Chondrocyte (in vitro differentiated cells): ENCODE measurements around the gene ITPRIPL2. TPM values are rescaled to one million over a fixed set of nuclear protein-coding genes. Genes with fewer than 3 reads are reported as not detected.

ENCODE experiments used
- DNase-seq: peaks from one replicate; pipeline ENCODE4 v3.0.0; 2021; ENCODE audit warnings: mixed read lengths, low spot score
- H3K27ac Mint-ChIP-seq: one replicate; pipeline ENCODE4 v1.8.0; 2021; ENCODE audit warnings: mild to moderate bottlenecking, moderate library complexity, mixed read lengths; ENCODE audit not compliant: unreplicated experiment
- H3K27me3 Mint-ChIP-seq: 2 replicates; pipeline ENCODE4 v1.8.0; 2021; ENCODE audit warnings: low read depth, mixed read lengths
- H3K36me3 Mint-ChIP-seq: 2 replicates; pipeline ENCODE4 v1.8.0; 2021; ENCODE audit warnings: low read depth, mixed read lengths
- H3K4me1 Mint-ChIP-seq: 2 replicates; pipeline ENCODE4 v1.8.0; 2021; ENCODE audit warnings: low read depth, mild to moderate bottlenecking, mixed read lengths
- H3K4me3 Mint-ChIP-seq: one replicate; pipeline ENCODE4 v1.8.0; 2021; ENCODE audit warnings: mild to moderate bottlenecking, moderate library complexity, mixed read lengths; ENCODE audit not compliant: unreplicated experiment
- H3K9me3 Mint-ChIP-seq: 2 replicates; pipeline ENCODE4 v1.8.0; 2021; ENCODE audit warnings: low read depth, mixed read lengths
- CTCF ChIP-seq: fragments of 200-600 bp; sonication (generic); IDR thresholded peaks from 2 replicates; pipeline ENCODE4 v1.5.0; 2021; ENCODE audit warnings: antibody characterized with exemption, mild to moderate bottlenecking, moderate library complexity
- total RNA-seq: library from RNA; stranded (reverse); gene quantifications from 3 replicates; pipeline ENCODE4 v1.2.1, GENCODE V29; 2021

ITPRIPL2 gene
- total RNA-seq, 1 donor from 2014 or later = 65.0 TPM

- peak; percentile 85 for TF ChIP-seq CTCF
- no peak for DNase-seq
- H3K4me3 Mint-ChIP-seq = peak within 1 kb of the TSS; percentile 65
- H3K9me3 Mint-ChIP-seq = peaks cover 4% of the 10 kb centered on the region
- H3K27ac Mint-ChIP-seq = no peak within 1 kb of the TSS
- H3K4me1 Mint-ChIP-seq = no peaks in the 10 kb centered on the region
- no peaks in the 10 kb centered on the region for H3K36me3 Mint-ChIP-seq
- peaks cover 25% of the 10 kb centered on the region for H3K27me3 Mint-ChIP-seq
These were observed 54.1 kb downstream of the ITPRIPL2 start, which contains the start of gene SYT17 for GRCh38 chr16:19167710-19168370. SYT17 (plus strand) TSS chr16:19168240; CDS start chr16:19168647, 407 bp downstream.

GRCh38 chr16:19168371-19169081 is 54.8 kb downstream of the ITPRIPL2 start:
- H3K27me3 Mint-ChIP-seq = peaks cover 30% of the 10 kb centered on the region
- H3K4me1 Mint-ChIP-seq = no peaks in the 10 kb centered on the region
- H3K9me3 Mint-ChIP-seq = no peaks in the 10 kb centered on the region
- no peak for DNase-seq
- H3K4me3 Mint-ChIP-seq = peak overlapping the region; percentile 57
- TF ChIP-seq CTCF = no peak
- no peak overlapping the region for H3K27ac Mint-ChIP-seq
- no peaks in the 10 kb centered on the region for H3K36me3 Mint-ChIP-seq

- Mint-ChIP-seq H3K4me1 (no peaks in the 10 kb centered on the region), H3K36me3 (no peaks in the 10 kb centered on the region), H3K4me3 (no peak overlapping the region), H3K9me3 (no peaks in the 10 kb centered on the region), H3K27ac (no peak overlapping the region), H3K27me3 (peaks cover 37% of the 10 kb centered on the region)
- no peak for DNase-seq
- no peak for TF ChIP-seq CTCF
These were observed 55.4 kb downstream of the ITPRIPL2 start for GRCh38 chr16:19169082-19169639.

- Mint-ChIP-seq H3K4me3 (no peak overlapping the region), H3K27ac (no peak overlapping the region), H3K27me3 (peaks cover 37% of the 10 kb centered on the region), H3K9me3 (no peaks in the 10 kb centered on the region), H3K36me3 (no peaks in the 10 kb centered on the region), H3K4me1 (no peaks in the 10 kb centered on the region)
- DNase-seq = no peak
- TF ChIP-seq CTCF = no peak
These were observed 56.4 kb downstream of the ITPRIPL2 start for GRCh38 chr16:19170043-19170655.

Other genes starting within 250 kb of the ITPRIPL2 start
- 61.3 to 69.6 TPM (median 65.8 TPM) in 3 replicates for gene SMG1, start 187.6 kb upstream of the ITPRIPL2 start, total RNA-seq
- gene TMC7, start 130.0 kb upstream of the ITPRIPL2 start, total RNA-seq = 1.2 to 1.8 TPM (median 1.6 TPM) in 3 replicates
- gene COQ7, start 46.4 kb upstream of the ITPRIPL2 start, total RNA-seq = 19.2 to 20.7 TPM (median 20.6 TPM) in 3 replicates
- gene SYT17, start 54.3 kb downstream of the ITPRIPL2 start, total RNA-seq = 0.46 to 0.97 TPM (median 0.60 TPM) in 3 replicates
- gene CLEC19A, start 171.8 kb downstream of the ITPRIPL2 start, total RNA-seq = not detected in 3 replicates